ENCODE data around the gene TIGAR. TPM values are rescaled to one million over a fixed set of nuclear protein-coding genes. Genes with fewer than 3 reads are reported as not detected.
A peak's percentile ranks its signal among the peaks of the same experiment; 100 is the strongest.

TIGAR gene
- total and polyA plus RNA-seq, 2 donors (not counting 1 experiment from before 2014, with no cell fraction given): 2.3 to 6.6 TPM

DNA sequence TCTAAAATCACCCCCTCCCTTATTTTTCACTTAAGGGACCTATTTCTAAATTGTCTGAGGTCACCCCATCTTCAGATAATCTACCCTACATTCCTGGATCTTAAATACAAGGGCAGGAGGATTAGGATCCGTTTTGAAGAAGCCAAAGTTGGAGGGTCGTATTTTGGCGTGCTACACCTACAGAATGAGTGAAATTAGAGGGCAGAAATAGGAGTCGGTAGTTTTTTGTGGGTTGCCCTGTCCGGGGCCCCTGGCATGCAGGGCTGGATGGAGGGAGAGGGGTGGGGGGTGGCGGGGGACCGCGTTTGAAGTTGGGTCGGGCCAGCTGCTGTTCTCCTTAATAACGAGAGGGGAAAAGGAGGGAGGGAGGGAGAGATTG, 47.8 kb upstream of the TIGAR start:
- 0% methylated on average over 9 of the region's 10 CpGs for WGBS (ENCODE audit: insufficient coverage)
- Histone ChIP-seq H3K4me3 (ENCODE audit: control extremely low read depth in 1 of 5, extremely low read depth in 1 of 5, insufficient read depth in 1 of 5, low read depth in 2 of 5, low read length in 4 of 5) (peak overlapping the region; percentile 75 to 90 (median 82)), H3K79me2 (ENCODE audit: control insufficient read depth, insufficient read depth, low read length) (peaks cover 31% of the 10 kb centered on the region), H4K20me1 (ENCODE audit: control insufficient read depth, insufficient read depth, low read length, poor library complexity, severe bottlenecking) (peaks cover 6% of the 10 kb centered on the region), H3K4me2 (replicated peaks; ENCODE audit: low read depth, low read length, poor library complexity, severe bottlenecking) (peak overlapping the region; percentile 79), H3K27me3 (replicated peaks in 1 of 4; ENCODE audit: control extremely low read depth in 1 of 4, control insufficient read depth in 3 of 4, insufficient read depth in 4 of 4, low read length in 3 of 4) (no peaks in the 10 kb centered on the region), H3K9ac (ENCODE audit: low read length) (peak overlapping the region; percentile 91), H3K4me1 (ENCODE audit: control insufficient read depth in 2 of 2, insufficient read depth in 2 of 2, low read length in 2 of 2) (peaks cover 23 to 57% of the 10 kb centered on the region in 2 donors), H3K9me3 (ENCODE audit: control extremely low read depth in 1 of 3, control insufficient read depth in 2 of 3, insufficient read depth in 1 of 3, low read length in 2 of 3) (no peaks in the 10 kb centered on the region), H3K27ac (ENCODE audit: low read length in 2 of 2) (peak overlapping the region; percentile 58 to 99), H2AFZ (ENCODE audit: insufficient read depth, low read depth, low read length, poor library complexity, severe bottlenecking) (peak overlapping the region; percentile 74), H3K36me3 (replicated peaks in 1 of 2; ENCODE audit: control extremely low read depth in 1 of 2, control insufficient read depth in 1 of 2, extremely low read depth in 1 of 2, insufficient read depth in 2 of 2, low read length in 1 of 2) (peaks cover 0 to 14% of the 10 kb centered on the region in 2 experiments)
- ChIA-PET POLR2A (interaction anchor here (1.2 to 2.7 kb wide), 2 partner anchors 131 to 245 kb away, joined by 3 to 16 read pairs; no protein-coding TSS in a partner anchor), CTCF (interaction anchor here (0.7 to 12.6 kb wide), 10 partner anchors 58 to 386 kb away, joined by 3 to 396 read pairs (median 6); no protein-coding TSS in a partner anchor)
- ATAC-seq (ENCODE audit: low read depth) (no peak), DNase-seq (no peak)
- Mint-ChIP-seq H3K27ac (peak overlapping the region; percentile 75), H3K4me1 (peaks cover 45% of the 10 kb centered on the region), H3K4me3 (peak overlapping the region; percentile 99), H3K9me3 (ENCODE audit: insufficient read depth) (no peaks in the 10 kb centered on the region), H3K27me3 (no peaks in the 10 kb centered on the region)
- TF ChIP-seq, protein P1, sequence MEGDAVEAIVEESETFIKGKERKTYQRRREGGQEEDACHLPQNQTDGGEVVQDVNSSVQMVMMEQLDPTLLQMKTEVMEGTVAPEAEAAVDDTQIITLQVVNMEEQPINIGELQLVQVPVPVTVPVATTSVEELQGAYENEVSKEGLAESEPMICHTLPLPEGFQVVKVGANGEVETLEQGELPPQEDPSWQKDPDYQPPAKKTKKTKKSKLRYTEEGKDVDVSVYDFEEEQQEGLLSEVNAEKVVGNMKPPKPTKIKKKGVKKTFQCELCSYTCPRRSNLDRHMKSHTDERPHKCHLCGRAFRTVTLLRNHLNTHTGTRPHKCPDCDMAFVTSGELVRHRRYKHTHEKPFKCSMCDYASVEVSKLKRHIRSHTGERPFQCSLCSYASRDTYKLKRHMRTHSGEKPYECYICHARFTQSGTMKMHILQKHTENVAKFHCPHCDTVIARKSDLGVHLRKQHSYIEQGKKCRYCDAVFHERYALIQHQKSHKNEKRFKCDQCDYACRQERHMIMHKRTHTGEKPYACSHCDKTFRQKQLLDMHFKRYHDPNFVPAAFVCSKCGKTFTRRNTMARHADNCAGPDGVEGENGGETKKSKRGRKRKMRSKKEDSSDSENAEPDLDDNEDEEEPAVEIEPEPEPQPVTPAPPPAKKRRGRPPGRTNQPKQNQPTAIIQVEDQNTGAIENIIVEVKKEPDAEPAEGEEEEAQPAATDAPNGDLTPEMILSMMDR (IDR thresholded peaks at IDR 0.05): no peak
- no peak for TF ChIP-seq EZH2 (IDR thresholded peaks at IDR 0.05; ENCODE audit: borderline replicate concordance, insufficient read depth, low read depth, low read length, poor library complexity, severe bottlenecking)
- intact Hi-C loops (cut with micrococcal nuclease): loop anchor here (10.0 kb wide), 1 partner anchor 968 kb away; no protein-coding TSS in a partner anchor

DNA sequence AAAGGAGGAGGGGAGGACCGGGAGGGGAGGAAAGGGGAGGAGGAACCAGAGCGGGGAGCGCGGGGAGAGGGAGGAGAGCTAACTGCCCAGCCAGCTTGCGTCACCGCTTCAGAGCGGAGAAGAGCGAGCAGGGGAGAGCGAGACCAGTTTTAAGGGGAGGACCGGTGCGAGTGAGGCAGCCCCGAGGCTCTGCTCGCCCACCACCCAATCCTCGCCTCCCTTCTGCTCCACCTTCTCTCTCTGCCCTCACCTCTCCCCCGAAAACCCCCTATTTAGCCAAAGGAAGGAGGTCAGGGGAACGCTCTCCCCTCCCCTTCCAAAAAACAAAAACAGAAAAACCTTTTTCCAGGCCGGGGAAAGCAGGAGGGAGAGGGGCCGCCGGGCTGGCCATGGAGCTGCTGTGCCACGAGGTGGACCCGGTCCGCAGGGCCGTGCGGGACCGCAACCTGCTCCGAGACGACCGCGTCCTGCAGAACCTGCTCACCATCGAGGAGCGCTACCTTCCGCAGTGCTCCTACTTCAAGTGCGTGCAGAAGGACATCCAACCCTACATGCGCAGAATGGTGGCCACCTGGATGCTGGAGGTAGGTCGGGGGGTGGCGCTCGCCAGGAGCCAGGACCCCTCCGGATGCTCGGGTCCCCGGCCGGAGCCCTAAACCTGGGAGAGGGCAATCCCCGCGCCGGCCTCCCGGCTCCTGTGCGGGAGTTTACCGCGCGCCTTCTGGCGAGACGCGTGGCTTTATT, 47.2 kb upstream of the TIGAR start, which contains the start of gene CCND2:
TSS of gene CCND2 (plus strand) at position 111 of the 744 bp plus-strand sequence. CDS start at position 390, 279 bp downstream.
- ATAC-seq (ENCODE audit: low read depth): no peak
- H3K36me3 ChIP-seq (replicated peaks in 1 of 2; ENCODE audit: control extremely low read depth in 1 of 2, control insufficient read depth in 1 of 2, extremely low read depth in 1 of 2, insufficient read depth in 2 of 2, low read length in 1 of 2): peaks cover 0 to 19% of the 10 kb centered on the region in 2 experiments
- ChIA-PET POLR2A (interaction anchor here (2.7 kb wide), 1 partner anchor 131 kb away, joined by 16 read pairs; no protein-coding TSS in a partner anchor), CTCF (interaction anchor here (0.7 to 12.6 kb wide), 13 partner anchors 59 to 387 kb away, joined by 3 to 396 read pairs (median 8); no protein-coding TSS in a partner anchor)
- peaks cover 9% of the 10 kb centered on the region for H4K20me1 ChIP-seq (ENCODE audit: control insufficient read depth, insufficient read depth, low read length, poor library complexity, severe bottlenecking)
- peak within 1 kb of the TSS; percentile 91 for H3K9ac ChIP-seq (ENCODE audit: low read length)
- peak within 1 kb of the TSS; percentile 79 for H3K4me2 ChIP-seq (replicated peaks; ENCODE audit: low read depth, low read length, poor library complexity, severe bottlenecking)
- intact Hi-C loops (cut with micrococcal nuclease): loop anchor here (10.0 kb wide), 1 partner anchor 969 kb away; no protein-coding TSS in a partner anchor
- H3K9me3 ChIP-seq (ENCODE audit: control extremely low read depth in 1 of 3, control insufficient read depth in 2 of 3, insufficient read depth in 1 of 3, low read length in 2 of 3): no peaks in the 10 kb centered on the region
- no peaks in the 10 kb centered on the region for H3K27me3 ChIP-seq (replicated peaks in 1 of 4; ENCODE audit: control extremely low read depth in 1 of 4, control insufficient read depth in 3 of 4, insufficient read depth in 4 of 4, low read length in 3 of 4)
- Mint-ChIP-seq H3K9me3 (ENCODE audit: insufficient read depth) (no peaks in the 10 kb centered on the region), H3K4me1 (peaks cover 40% of the 10 kb centered on the region), H3K27me3 (no peaks in the 10 kb centered on the region), H3K4me3 (peak within 1 kb of the TSS; percentile 99), H3K27ac (peak within 1 kb of the TSS; percentile 97)
- TF ChIP-seq EZH2 (IDR thresholded peaks at IDR 0.05; ENCODE audit: borderline replicate concordance, insufficient read depth, low read depth, low read length, poor library complexity, severe bottlenecking): no peak
- TF ChIP-seq, protein P1 (IDR thresholded peaks at IDR 0.05): no peak
- H3K79me2 ChIP-seq (ENCODE audit: control insufficient read depth, insufficient read depth, low read length): peaks cover 37% of the 10 kb centered on the region
- WGBS (ENCODE audit: insufficient coverage): under 1% methylated on average over 52 of the region's 52 CpGs
- H3K4me1 ChIP-seq (ENCODE audit: control insufficient read depth in 2 of 2, insufficient read depth in 2 of 2, low read length in 2 of 2): peaks cover 18 to 52% of the 10 kb centered on the region in 2 donors
- H3K4me3 ChIP-seq (ENCODE audit: control extremely low read depth in 1 of 5, extremely low read depth in 1 of 5, insufficient read depth in 1 of 5, low read depth in 2 of 5, low read length in 4 of 5): peak within 1 kb of the TSS; percentile 75 to 90 (median 82)
- H2AFZ ChIP-seq (ENCODE audit: insufficient read depth, low read depth, low read length, poor library complexity, severe bottlenecking): peak within 1 kb of the TSS; percentile 74
- H3K27ac ChIP-seq (ENCODE audit: low read length in 2 of 2): peak within 1 kb of the TSS; percentile 97 to 99
- peak; percentile 73 for DNase-seq
